HG03139 (cell line): ENCODE data around the gene APBA1.

Experiments
- ATAC-seq: cut with Tn5 transposase; IDR thresholded peaks from one replicate; pipeline ENCODE4 v1.9.1; 2021; ENCODE audit not compliant: unreplicated experiment

APBA1 gene

GRCh38 chr9:69579760-69580581 lies 92.2 kb downstream of the APBA1 start:
- ATAC-seq: no peak

GRCh38 chr9:69579032-69579758 lies 93.0 kb downstream of the APBA1 start:
- ATAC-seq: no peak

GRCh38 chr9:69578026-69578425 lies 94.1 kb downstream of the APBA1 start:
- no peak for ATAC-seq

GRCh38 chr9:69577123-69577522 lies 95.0 kb downstream of the APBA1 start:
- no peak for ATAC-seq

- no peak for ATAC-seq
These were observed 98.1 kb downstream of the APBA1 start for GRCh38 chr9:69574057-69574456.

GRCh38 chr9:69573651-69574050 lies 98.5 kb downstream of the APBA1 start:
- no peak for ATAC-seq

- no peak for ATAC-seq
These were observed 99.6 kb downstream of the APBA1 start for GRCh38 chr9:69572611-69573010.

GRCh38 chr9:69571032-69571431 lies 101.1 kb downstream of the APBA1 start:
- ATAC-seq: no peak

- no peak for ATAC-seq
These were observed 102.3 kb downstream of the APBA1 start for GRCh38 chr9:69569738-69570451.

GRCh38 chr9:69564557-69564956 lies 107.6 kb downstream of the APBA1 start:
- no peak for ATAC-seq

- no peak for ATAC-seq
These were observed 113.0 kb downstream of the APBA1 start for GRCh38 chr9:69559126-69559525.

GRCh38 chr9:69556707-69557106 lies 115.5 kb downstream of the APBA1 start:
- no peak for ATAC-seq

GRCh38 chr9:69555802-69556201 lies 116.4 kb downstream of the APBA1 start:
- ATAC-seq: no peak

GRCh38 chr9:69554945-69555344 lies 117.2 kb downstream of the APBA1 start:
- no peak for ATAC-seq

GRCh38 chr9:69549310-69550202 lies 122.6 kb downstream of the APBA1 start:
- ATAC-seq: no peak

- ATAC-seq: no peak
These were observed 123.5 kb downstream of the APBA1 start for GRCh38 chr9:69548681-69549080.

- no peak for ATAC-seq
These were observed 125.9 kb downstream of the APBA1 start for GRCh38 chr9:69546265-69546664.

- ATAC-seq: no peak
These were observed 129.0 kb downstream of the APBA1 start for GRCh38 chr9:69542942-69543704.

- no peak for ATAC-seq
These were observed 130.1 kb downstream of the APBA1 start for GRCh38 chr9:69542058-69542457.

- no peak for ATAC-seq
These were observed 136.3 kb downstream of the APBA1 start for GRCh38 chr9:69535911-69536310.
